Osteocyte (in vitro differentiated cells): Measurements from ENCODE around the gene CYP11A1. TPM values are rescaled to one million over a fixed set of nuclear protein-coding genes. Genes with fewer than 3 reads are reported as not detected.
A peak's percentile ranks its signal among the peaks of the same experiment; 100 is the strongest.

Experiments
- DNase-seq: peaks from one replicate; pipeline ENCODE4 v3.0.0; 2021; ENCODE audit warnings: mixed read lengths; ENCODE audit not compliant: unreplicated experiment; ENCODE audit errors: extremely low spot score
- H3K27ac Mint-ChIP-seq: one replicate; pipeline ENCODE4 v1.8.0; 2021; ENCODE audit warnings: mild to moderate bottlenecking, mixed read lengths; ENCODE audit not compliant: unreplicated experiment
- H3K27me3 Mint-ChIP-seq: one replicate; pipeline ENCODE4 v1.8.0; 2021; ENCODE audit warnings: mixed read lengths; ENCODE audit not compliant: unreplicated experiment
- H3K36me3 Mint-ChIP-seq: one replicate; pipeline ENCODE4 v1.8.0; 2021; ENCODE audit warnings: mixed read lengths; ENCODE audit not compliant: unreplicated experiment
- H3K4me1 Mint-ChIP-seq: one replicate; pipeline ENCODE4 v1.8.0; 2021; ENCODE audit warnings: mixed read lengths; ENCODE audit not compliant: unreplicated experiment
- H3K4me3 Mint-ChIP-seq: one replicate; pipeline ENCODE4 v1.8.0; 2021; ENCODE audit warnings: mild to moderate bottlenecking, moderate library complexity, mixed read lengths; ENCODE audit not compliant: unreplicated experiment
- H3K9me3 Mint-ChIP-seq: one replicate; pipeline ENCODE4 v1.8.0; 2021; ENCODE audit warnings: mixed read lengths; ENCODE audit not compliant: unreplicated experiment
- total RNA-seq: library from RNA; stranded (reverse); gene quantifications from 2 replicates; pipeline ENCODE4 v1.2.1, GENCODE V29; 2021
- TF ChIP-seq, protein P1 (sequence below): fragments of 200-600 bp; sonication (generic); IDR thresholded peaks from 2 replicates; pipeline ENCODE4 v1.5.0; 2021; ENCODE audit warnings: antibody characterized with exemption, mild to moderate bottlenecking, moderate library complexity

Gene CYP11A1
- total RNA-seq, 1 donor from 2014 or later: not detected

DNA sequence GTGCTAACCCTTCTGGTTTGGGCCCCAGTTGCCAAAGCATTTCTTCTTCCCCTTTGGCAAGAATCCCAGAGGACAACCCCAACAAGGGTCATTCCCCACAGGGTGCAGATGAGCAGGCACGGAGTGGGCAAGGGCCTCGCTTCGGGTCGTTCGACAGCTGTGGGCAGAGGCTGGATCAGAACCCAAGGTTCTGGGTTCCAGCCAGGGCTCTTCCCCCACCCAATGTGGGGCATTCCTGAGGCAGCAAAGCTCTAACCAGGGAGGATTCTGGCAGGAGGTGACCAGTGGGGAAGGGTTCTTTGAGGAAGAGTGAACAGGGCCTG, 48.3 kb downstream of the CYP11A1 start:
- H3K4me1 Mint-ChIP-seq: peaks cover 56% of the 10 kb centered on the region
- DNase-seq: no peak
- no peaks in the 10 kb centered on the region for H3K36me3 Mint-ChIP-seq
- H3K27me3 Mint-ChIP-seq: no peaks in the 10 kb centered on the region
- TF ChIP-seq, protein P1, sequence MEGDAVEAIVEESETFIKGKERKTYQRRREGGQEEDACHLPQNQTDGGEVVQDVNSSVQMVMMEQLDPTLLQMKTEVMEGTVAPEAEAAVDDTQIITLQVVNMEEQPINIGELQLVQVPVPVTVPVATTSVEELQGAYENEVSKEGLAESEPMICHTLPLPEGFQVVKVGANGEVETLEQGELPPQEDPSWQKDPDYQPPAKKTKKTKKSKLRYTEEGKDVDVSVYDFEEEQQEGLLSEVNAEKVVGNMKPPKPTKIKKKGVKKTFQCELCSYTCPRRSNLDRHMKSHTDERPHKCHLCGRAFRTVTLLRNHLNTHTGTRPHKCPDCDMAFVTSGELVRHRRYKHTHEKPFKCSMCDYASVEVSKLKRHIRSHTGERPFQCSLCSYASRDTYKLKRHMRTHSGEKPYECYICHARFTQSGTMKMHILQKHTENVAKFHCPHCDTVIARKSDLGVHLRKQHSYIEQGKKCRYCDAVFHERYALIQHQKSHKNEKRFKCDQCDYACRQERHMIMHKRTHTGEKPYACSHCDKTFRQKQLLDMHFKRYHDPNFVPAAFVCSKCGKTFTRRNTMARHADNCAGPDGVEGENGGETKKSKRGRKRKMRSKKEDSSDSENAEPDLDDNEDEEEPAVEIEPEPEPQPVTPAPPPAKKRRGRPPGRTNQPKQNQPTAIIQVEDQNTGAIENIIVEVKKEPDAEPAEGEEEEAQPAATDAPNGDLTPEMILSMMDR: no peak
- no peak overlapping the region for H3K4me3 Mint-ChIP-seq
- no peaks in the 10 kb centered on the region for H3K9me3 Mint-ChIP-seq
- H3K27ac Mint-ChIP-seq: peak overlapping the region; percentile 99

DNA sequence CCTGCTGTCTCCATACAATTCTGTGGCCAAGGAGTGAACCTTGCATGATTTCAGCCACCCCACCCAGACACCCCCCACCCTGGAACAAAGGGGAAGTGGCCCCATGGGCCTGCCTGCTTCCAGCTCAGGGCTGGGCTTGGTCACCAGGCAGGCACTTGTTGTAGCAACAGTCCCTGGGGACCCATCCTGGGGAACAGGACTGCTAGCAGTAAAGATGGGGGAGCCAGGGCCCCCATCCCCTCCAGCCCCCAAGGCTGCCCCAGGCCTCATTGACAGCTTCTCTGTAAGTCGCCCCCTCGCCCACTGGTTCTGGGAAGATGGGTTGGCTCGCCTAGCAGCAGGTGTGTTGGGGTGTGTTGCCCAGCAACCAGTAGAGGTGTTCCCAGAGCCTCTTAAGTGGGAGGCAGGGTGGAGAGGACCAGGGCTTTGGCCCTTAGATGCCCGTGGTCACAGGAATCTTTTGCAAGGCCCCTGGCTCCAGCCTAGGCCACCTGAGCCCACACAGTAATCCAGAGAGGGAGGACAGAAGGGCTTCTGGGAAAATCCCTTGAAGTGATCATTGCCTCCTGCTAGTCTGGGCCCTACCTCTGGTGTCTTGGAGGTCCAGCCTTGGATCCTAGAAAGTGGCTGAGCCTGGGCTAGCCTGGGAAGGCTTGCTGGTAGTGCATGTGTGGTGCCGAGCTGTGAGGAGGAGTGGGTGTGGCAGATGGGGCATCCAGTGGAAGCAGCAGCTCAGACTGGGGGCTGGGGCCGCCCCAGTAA, 48.9 kb downstream of the CYP11A1 start:
- peak overlapping the region; percentile 99 for H3K27ac Mint-ChIP-seq
- H3K9me3 Mint-ChIP-seq: no peaks in the 10 kb centered on the region
- TF ChIP-seq, protein P1: no peak
- peak; percentile 87 for DNase-seq
- H3K36me3 Mint-ChIP-seq: no peaks in the 10 kb centered on the region
- no peak overlapping the region for H3K4me3 Mint-ChIP-seq
- H3K27me3 Mint-ChIP-seq: no peaks in the 10 kb centered on the region
- peaks cover 60% of the 10 kb centered on the region for H3K4me1 Mint-ChIP-seq

DNA sequence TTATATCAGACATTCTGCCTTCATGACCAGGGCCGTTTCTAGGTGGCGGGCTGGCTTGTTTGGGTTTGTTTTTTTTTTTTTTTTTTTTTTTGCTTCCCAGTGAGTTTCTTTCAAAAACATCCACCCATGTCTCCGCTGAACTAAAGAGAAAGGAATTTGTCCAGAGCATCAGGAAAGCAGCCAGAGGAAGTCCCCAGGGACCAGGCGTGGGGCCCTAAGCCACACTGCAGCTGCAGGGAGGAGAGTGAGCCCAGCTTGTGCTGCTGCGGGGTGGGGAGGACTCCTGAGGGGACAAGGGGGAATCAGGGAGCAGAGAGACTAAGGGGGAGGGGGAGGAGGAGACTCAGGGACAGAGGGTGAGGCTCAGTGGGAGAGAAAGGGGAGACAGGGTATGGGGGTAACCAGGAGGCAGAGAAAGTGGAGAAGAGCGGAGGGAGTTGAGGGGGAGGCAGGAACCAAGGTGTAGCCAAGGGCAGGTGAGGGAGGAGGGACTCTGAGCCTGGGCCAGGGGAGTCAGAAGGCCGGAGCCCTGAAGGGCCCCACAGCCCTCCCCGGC, 49.5 kb downstream of the CYP11A1 start:
- peak; percentile 98 for DNase-seq
- no peaks in the 10 kb centered on the region for H3K27me3 Mint-ChIP-seq
- H3K4me1 Mint-ChIP-seq: peaks cover 60% of the 10 kb centered on the region

DNA sequence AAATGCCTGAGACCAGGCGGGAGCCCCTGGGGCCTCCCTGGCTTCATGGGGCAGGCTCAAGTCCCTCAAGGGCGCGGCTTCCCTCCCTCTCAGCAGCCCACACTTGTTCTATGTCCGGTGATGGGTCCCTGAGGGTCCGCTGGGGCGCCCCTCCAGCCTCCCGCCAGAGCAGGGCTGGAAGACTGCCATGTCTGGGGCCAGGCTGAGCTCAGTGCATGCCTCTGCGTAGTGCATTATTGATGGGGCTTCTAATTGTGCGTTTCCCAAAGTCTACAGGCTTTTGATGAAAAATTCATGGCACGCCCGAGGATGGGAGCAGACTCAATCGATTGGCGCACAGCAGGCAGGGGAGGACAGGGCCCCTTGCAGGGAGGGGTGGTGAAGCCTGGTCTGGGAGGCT, 51.3 kb downstream of the CYP11A1 start:
- TF ChIP-seq, protein P1: no peak
- Mint-ChIP-seq H3K9me3 (no peaks in the 10 kb centered on the region), H3K36me3 (no peaks in the 10 kb centered on the region), H3K27ac (peak overlapping the region; percentile 99), H3K4me3 (no peak overlapping the region), H3K27me3 (no peaks in the 10 kb centered on the region), H3K4me1 (peaks cover 60% of the 10 kb centered on the region)
- DNase-seq: no peak

More for the DNA sequence above, 49.5 kb downstream of the CYP11A1 start:
- peak overlapping the region; percentile 99 for H3K27ac Mint-ChIP-seq
- H3K4me3 Mint-ChIP-seq: no peak overlapping the region
- no peaks in the 10 kb centered on the region for H3K9me3 Mint-ChIP-seq
- TF ChIP-seq, protein P1: no peak
- H3K36me3 Mint-ChIP-seq: no peaks in the 10 kb centered on the region

DNA sequence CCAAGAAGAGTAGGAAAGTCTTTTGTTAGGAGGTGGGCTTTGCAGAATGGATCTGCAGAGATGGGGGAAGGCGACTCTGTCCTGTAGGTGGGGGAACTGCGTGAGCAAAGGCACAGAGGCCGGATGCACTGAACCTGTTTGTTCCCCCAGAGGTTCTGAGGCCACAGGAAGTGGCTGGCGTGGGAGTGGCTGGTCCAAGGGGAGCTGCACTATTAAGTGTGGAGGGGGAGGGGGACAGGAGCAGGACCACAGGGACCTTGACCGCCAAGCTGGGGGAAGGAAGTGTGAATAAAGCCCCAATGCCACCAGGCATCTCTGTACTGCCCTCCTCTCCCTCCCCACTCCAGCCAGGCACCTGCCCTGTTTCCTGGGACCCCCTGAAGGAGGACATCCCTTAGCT, 51.8 kb downstream of the CYP11A1 start:
- Mint-ChIP-seq H3K9me3 (no peaks in the 10 kb centered on the region), H3K27me3 (no peaks in the 10 kb centered on the region), H3K27ac (peak overlapping the region; percentile 63), H3K4me1 (peaks cover 60% of the 10 kb centered on the region), H3K36me3 (no peaks in the 10 kb centered on the region), H3K4me3 (peak overlapping the region; percentile 12)
- DNase-seq: no peak
- TF ChIP-seq, protein P1: no peak
